Measurements from ENCODE around the gene STX3.
"Not testable (repeated sequence)": the region's sequence is repeated elsewhere in the genome, so short reads cannot be mapped to it uniquely, and the experiment has no call there.

The STX3 gene

DNA sequence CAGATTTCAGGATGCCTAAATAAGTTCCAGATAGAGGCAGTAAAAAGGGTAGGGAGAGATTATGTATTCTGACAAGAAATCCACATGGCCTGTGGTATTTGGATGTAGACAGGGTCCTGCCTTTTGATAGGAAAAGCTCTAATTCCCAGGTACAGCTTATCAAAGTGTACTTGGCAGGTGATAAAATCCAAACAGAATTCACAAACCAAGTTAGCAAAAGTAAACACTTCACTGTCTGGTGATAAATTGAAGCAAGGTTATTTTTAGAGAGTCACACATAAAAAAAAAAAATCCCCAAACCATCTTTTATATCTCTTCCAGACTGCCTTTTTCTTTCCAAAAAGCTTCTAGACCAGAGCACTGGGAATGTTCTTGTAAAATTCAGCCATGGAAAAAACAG, 84.4 kb downstream of the STX3 start:
- no peaks in the 10 kb centered on the region for H3K27me3 ChIP-seq (ENCODE audit: control insufficient read depth in 1 of 2, insufficient read depth in 2 of 2, low read length in 2 of 2)
- H3K27ac ChIP-seq (ENCODE audit: low read length) = no peak overlapping the region
- H3K4me1 ChIP-seq (ENCODE audit: control insufficient read depth, insufficient read depth, low read length) = no peaks in the 10 kb centered on the region
- no peaks in the 10 kb centered on the region for H3K9me3 ChIP-seq (ENCODE audit: control insufficient read depth in 2 of 2, low read length in 2 of 2)
- H3K4me3 ChIP-seq (ENCODE audit: low read length in 2 of 2) = no peak overlapping the region
- H3K36me3 ChIP-seq (ENCODE audit: control insufficient read depth in 2 of 2, insufficient read depth in 2 of 2, low read length in 2 of 2) = no peaks in the 10 kb centered on the region
- H3K9ac ChIP-seq (ENCODE audit: low read length in 2 of 2) = no peak overlapping the region

DNA sequence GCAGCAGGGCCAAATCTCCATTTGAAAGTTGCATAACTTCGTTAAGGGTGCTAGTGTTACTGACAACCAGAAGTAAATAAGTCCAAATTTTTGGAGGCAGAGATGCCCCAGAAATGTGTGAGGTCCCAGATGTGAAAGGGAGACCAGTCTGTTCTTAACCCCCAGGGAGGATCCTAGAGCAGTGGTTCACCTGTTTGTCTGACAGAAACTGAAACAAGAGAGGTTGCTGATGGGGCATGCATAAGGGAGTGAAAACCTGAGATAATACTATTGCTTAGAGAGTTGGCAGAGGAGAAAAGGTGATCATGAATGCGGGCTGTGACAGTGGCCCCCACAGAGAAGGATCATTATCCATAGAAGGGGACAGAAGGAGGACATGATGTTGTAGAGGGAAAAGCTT, 86.3 kb downstream of the STX3 start:
- Histone ChIP-seq H3K36me3 (ENCODE audit: control insufficient read depth in 2 of 2, insufficient read depth in 2 of 2, low read length in 2 of 2) (no peaks in the 10 kb centered on the region), H3K4me3 (ENCODE audit: low read length in 2 of 2) (no peak overlapping the region), H3K27ac (ENCODE audit: low read length) (no peak overlapping the region), H3K4me1 (ENCODE audit: control insufficient read depth, insufficient read depth, low read length) (no peaks in the 10 kb centered on the region), H3K9ac (ENCODE audit: low read length in 2 of 2) (no peak overlapping the region), H3K27me3 (ENCODE audit: control insufficient read depth in 1 of 2, insufficient read depth in 2 of 2, low read length in 2 of 2) (no peaks in the 10 kb centered on the region), H3K9me3 (ENCODE audit: control insufficient read depth in 2 of 2, low read length in 2 of 2) (no peaks in the 10 kb centered on the region)

DNA sequence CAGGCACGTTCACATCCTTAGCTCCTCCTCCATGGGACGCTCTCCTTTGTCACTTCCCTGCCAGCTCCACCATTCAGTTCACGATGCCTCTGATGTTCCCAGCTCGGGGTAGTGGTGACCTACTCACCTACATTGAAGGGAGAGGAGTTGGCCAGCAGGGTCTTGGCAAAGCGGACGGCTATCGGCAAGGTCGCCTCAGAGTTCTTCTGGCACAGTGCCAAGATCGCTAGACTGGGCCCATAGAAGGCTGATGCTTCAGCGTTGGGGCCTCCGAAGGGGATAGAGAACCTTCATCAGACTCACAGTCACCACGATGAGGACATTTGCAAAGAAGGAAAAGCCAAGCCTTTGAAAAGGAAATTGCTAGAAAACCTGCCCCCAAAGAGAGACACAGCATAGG, 87.1 kb downstream of the STX3 start:
- Histone ChIP-seq H3K4me3 (ENCODE audit: low read length in 2 of 2) (no peak overlapping the region), H3K4me1 (ENCODE audit: control insufficient read depth, insufficient read depth, low read length) (no peaks in the 10 kb centered on the region)

DNA sequence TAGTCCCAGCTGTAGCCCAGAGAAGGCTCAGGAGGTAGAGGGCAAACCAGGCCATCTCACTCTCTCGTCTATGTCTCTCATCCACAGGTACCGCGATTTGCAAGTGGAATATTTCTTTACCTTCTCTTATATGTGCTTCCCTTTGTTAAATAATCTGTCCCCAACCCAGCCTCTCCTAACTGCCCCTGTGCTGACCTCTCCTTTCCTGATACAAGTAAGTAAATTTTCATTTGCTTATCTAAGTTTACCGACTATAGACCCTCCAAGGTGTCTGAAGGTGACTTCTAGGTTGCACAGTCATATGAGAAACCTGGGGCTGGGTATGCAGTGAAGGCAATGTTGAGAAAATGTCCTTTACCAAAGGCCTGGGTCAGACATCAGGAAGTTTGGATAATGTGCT, 90.2 kb downstream of the STX3 start, which contains the start of gene CBLIF:
Gene CBLIF (minus strand): TSS at position 101 of the 400 bp plus-strand sequence. CDS start 46 bp downstream, at position 55.
- H3K27ac ChIP-seq (ENCODE audit: low read length) = no peak within 1 kb of the TSS
- H3K27me3 ChIP-seq (ENCODE audit: control insufficient read depth in 1 of 2, insufficient read depth in 2 of 2, low read length in 2 of 2) = no peaks in the 10 kb centered on the region
- H3K9me3 ChIP-seq (ENCODE audit: control insufficient read depth in 2 of 2, low read length in 2 of 2) = no peaks in the 10 kb centered on the region

More for the DNA sequence above, 87.1 kb downstream of the STX3 start:
- H3K9me3 ChIP-seq (ENCODE audit: control insufficient read depth in 2 of 2, low read length in 2 of 2) = no peaks in the 10 kb centered on the region
- no peak overlapping the region for H3K27ac ChIP-seq (ENCODE audit: low read length)
- H3K27me3 ChIP-seq (ENCODE audit: control insufficient read depth in 1 of 2, insufficient read depth in 2 of 2, low read length in 2 of 2) = no peaks in the 10 kb centered on the region
- no peaks in the 10 kb centered on the region for H3K36me3 ChIP-seq (ENCODE audit: control insufficient read depth in 2 of 2, insufficient read depth in 2 of 2, low read length in 2 of 2)
- H3K9ac ChIP-seq (ENCODE audit: low read length in 2 of 2) = no peak overlapping the region

DNA sequence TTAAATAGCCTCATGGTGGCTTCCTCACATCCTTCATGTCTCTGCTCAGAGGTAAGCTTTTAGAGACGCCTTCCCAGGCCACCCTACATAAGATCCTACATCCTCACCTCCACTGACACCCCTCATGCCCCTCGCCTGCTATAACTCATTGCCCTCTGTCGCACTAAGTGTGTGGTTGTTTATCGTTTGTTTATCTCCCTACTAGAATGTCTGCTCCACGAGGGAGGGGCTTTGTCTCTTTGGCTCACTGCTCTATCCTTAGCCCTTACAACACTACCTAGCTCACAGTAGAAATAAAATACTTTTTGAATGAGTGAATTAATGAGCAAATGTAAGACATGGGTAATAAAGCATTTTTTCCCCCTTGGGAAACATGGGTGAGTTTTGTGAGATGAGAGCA, 91.4 kb downstream of the STX3 start:
- Histone ChIP-seq H3K4me3 (ENCODE audit: low read length in 2 of 2) (no peak overlapping the region), H3K27ac (ENCODE audit: low read length) (no peak overlapping the region), H3K4me1 (ENCODE audit: control insufficient read depth, insufficient read depth, low read length) (no peaks in the 10 kb centered on the region), H3K27me3 (ENCODE audit: control insufficient read depth in 1 of 2, insufficient read depth in 2 of 2, low read length in 2 of 2) (no peaks in the 10 kb centered on the region), H3K9me3 (ENCODE audit: control insufficient read depth in 2 of 2, low read length in 2 of 2) (no peaks in the 10 kb centered on the region), H3K36me3 (ENCODE audit: control insufficient read depth in 2 of 2, insufficient read depth in 2 of 2, low read length in 2 of 2) (no peaks in the 10 kb centered on the region), H3K9ac (ENCODE audit: low read length in 2 of 2) (no peak overlapping the region)

More for the DNA sequence above, 90.2 kb downstream of the STX3 start, which contains the start of gene CBLIF:
- Histone ChIP-seq H3K36me3 (ENCODE audit: control insufficient read depth in 2 of 2, insufficient read depth in 2 of 2, low read length in 2 of 2) (no peaks in the 10 kb centered on the region), H3K4me1 (ENCODE audit: control insufficient read depth, insufficient read depth, low read length) (no peaks in the 10 kb centered on the region), H3K4me3 (ENCODE audit: low read length in 2 of 2) (no peak within 1 kb of the TSS), H3K9ac (ENCODE audit: low read length in 2 of 2) (no peak within 1 kb of the TSS)

DNA sequence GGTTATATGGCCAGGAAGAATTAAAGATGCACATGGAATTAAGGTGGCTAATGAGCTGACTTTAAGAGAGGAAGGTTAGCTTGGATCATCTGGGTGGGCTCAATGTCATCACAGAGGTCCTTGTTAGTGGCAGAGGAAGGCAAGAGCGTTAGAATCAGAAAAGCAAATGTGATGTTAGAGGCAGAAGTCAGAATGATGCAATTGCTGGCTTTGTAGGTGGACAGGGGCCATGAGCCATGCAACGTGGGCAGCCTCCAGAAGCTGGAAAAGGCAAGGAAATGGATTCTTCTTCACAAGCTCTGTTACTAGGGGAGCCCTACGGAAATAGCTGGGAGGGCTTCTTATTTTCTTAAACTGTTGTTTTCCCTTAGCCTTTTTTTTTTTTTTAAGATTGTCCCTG, 92.5 kb downstream of the STX3 start:
- H3K9ac ChIP-seq (ENCODE audit: low read length in 2 of 2) = no peak overlapping the region

DNA sequence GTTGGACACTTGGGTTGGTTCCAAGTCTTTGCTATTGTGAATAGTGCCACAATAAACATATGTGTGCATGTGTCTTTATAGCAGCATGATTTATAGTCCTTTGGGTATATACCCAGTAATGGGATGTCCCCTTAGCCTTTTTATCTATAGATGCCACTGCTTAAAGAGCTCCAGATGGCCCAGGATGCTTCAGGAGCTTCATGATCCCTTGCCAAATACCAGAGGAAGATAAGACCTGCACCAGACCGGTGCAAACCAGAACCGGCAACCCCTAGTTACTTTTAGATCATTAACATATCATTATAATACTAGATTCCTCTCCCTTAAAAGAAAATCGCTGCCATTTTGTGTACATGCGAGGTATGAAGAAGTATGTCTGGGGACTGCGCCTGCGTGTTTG, 93.3 kb downstream of the STX3 start:
- not testable (repeated sequence) for H3K9me3 ChIP-seq (ENCODE audit: control insufficient read depth in 2 of 2, low read length in 2 of 2); H3K27me3 ChIP-seq (ENCODE audit: control insufficient read depth in 1 of 2, insufficient read depth in 2 of 2, low read length in 2 of 2); H3K9ac ChIP-seq (ENCODE audit: low read length in 2 of 2); H3K4me3 ChIP-seq (ENCODE audit: low read length in 2 of 2); H3K27ac ChIP-seq (ENCODE audit: low read length); H3K4me1 ChIP-seq (ENCODE audit: control insufficient read depth, insufficient read depth, low read length); H3K36me3 ChIP-seq (ENCODE audit: control insufficient read depth in 2 of 2, insufficient read depth in 2 of 2, low read length in 2 of 2)

More for the DNA sequence above, 92.5 kb downstream of the STX3 start:
- Histone ChIP-seq H3K36me3 (ENCODE audit: control insufficient read depth in 2 of 2, insufficient read depth in 2 of 2, low read length in 2 of 2) (no peaks in the 10 kb centered on the region), H3K4me3 (ENCODE audit: low read length in 2 of 2) (no peak overlapping the region), H3K27me3 (ENCODE audit: control insufficient read depth in 1 of 2, insufficient read depth in 2 of 2, low read length in 2 of 2) (no peaks in the 10 kb centered on the region), H3K9me3 (ENCODE audit: control insufficient read depth in 2 of 2, low read length in 2 of 2) (no peaks in the 10 kb centered on the region), H3K27ac (ENCODE audit: low read length) (no peak overlapping the region), H3K4me1 (ENCODE audit: control insufficient read depth, insufficient read depth, low read length) (no peaks in the 10 kb centered on the region)

DNA sequence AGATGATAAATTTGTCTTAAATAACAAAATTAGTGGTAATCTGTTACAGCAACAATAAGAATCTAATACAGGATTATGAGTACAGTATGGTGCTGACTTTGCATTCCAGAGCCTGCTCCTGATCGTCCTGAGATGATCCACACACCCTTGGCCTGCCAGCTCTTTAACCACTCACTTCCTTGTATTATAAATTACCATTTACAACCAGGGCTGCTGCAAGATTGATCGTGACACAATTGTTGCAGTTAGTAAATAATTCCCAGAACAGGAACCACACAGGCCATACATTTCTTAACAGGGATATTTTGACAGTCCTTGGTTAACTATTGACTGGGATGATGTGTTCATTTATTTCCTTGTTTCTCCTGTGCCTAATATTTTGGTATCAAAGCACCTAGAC, 94.0 kb downstream of the STX3 start:
- no peaks in the 10 kb centered on the region for H3K9me3 ChIP-seq (ENCODE audit: control insufficient read depth in 2 of 2, low read length in 2 of 2)
- H3K4me1 ChIP-seq (ENCODE audit: control insufficient read depth, insufficient read depth, low read length) = no peaks in the 10 kb centered on the region
- H3K36me3 ChIP-seq (ENCODE audit: control insufficient read depth in 2 of 2, insufficient read depth in 2 of 2, low read length in 2 of 2) = no peaks in the 10 kb centered on the region
- H3K4me3 ChIP-seq (ENCODE audit: low read length in 2 of 2) = no peak overlapping the region
- no peak overlapping the region for H3K27ac ChIP-seq (ENCODE audit: low read length)
- H3K9ac ChIP-seq (ENCODE audit: low read length in 2 of 2) = no peak overlapping the region
- no peaks in the 10 kb centered on the region for H3K27me3 ChIP-seq (ENCODE audit: control insufficient read depth in 1 of 2, insufficient read depth in 2 of 2, low read length in 2 of 2)

DNA sequence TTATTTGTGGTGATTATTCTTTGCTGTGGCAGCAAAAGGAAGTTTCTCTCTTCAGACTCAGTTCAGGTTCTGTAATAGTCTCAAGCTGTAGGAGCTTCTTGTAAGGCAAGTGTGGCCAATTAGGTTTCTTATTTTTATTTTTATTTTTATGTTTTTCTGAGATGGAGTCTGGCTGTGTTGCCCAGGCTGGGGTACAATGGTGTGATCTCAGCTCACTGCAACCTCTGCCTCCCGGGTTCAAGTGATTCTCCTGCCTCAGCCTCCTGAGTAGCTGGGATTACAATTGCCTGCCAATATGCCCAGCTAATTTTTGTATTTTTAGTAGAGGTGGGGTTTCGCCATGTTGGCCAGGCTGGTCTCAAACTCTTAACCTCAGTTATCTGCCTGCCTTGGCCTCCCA, 94.4 kb downstream of the STX3 start:
- not testable (repeated sequence) for H3K4me1 ChIP-seq (ENCODE audit: control insufficient read depth, insufficient read depth, low read length); H3K27me3 ChIP-seq (ENCODE audit: control insufficient read depth in 1 of 2, insufficient read depth in 2 of 2, low read length in 2 of 2); H3K4me3 ChIP-seq (ENCODE audit: low read length in 2 of 2); H3K9ac ChIP-seq (ENCODE audit: low read length in 2 of 2); H3K27ac ChIP-seq (ENCODE audit: low read length); H3K9me3 ChIP-seq (ENCODE audit: control insufficient read depth in 2 of 2, low read length in 2 of 2); H3K36me3 ChIP-seq (ENCODE audit: control insufficient read depth in 2 of 2, insufficient read depth in 2 of 2, low read length in 2 of 2)

DNA sequence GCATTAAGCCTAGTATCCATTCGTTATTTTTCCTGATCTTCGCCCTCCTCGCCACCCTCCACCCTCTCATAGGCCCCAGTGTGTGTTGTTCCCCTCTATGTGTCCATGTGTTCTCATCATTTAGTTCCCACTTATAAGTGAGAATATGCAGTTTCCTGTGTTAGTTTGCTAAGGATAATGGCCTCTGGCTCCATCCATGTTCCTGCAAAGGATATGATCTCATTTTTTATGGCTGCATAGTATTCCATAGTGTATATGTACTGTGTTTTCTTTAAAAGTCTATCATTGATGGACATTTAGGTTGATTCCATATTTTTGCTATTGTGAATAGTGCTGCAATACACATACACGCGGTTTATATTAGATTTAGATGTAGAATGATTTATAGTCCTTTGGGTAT, 96.2 kb downstream of the STX3 start:
- H3K9ac ChIP-seq (ENCODE audit: low read length in 2 of 2); H3K9me3 ChIP-seq (ENCODE audit: control insufficient read depth in 2 of 2, low read length in 2 of 2); H3K4me1 ChIP-seq (ENCODE audit: control insufficient read depth, insufficient read depth, low read length); H3K27me3 ChIP-seq (ENCODE audit: control insufficient read depth in 1 of 2, insufficient read depth in 2 of 2, low read length in 2 of 2); H3K27ac ChIP-seq (ENCODE audit: low read length); H3K36me3 ChIP-seq (ENCODE audit: control insufficient read depth in 2 of 2, insufficient read depth in 2 of 2, low read length in 2 of 2); H3K4me3 ChIP-seq (ENCODE audit: low read length in 2 of 2): not testable (repeated sequence)

DNA sequence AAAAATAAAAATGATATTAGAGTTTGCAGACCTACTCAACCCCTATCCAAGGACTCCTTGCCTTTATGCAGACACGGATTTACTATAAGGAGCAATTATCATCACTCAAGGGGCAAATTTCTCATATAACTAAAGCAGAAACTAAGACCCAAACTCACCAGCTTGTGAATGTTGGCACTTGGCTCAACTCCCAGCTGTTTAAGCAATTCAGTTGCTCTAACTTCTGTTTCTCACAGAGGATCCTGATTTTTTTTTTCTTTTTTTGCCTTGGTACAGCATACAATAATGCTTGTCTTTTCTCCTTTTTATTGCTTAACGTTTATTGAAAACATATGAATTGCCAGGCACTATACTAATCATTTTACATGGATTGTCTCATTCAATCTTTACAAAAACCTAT, 99.7 kb downstream of the STX3 start:
- H3K9me3 ChIP-seq (ENCODE audit: control insufficient read depth in 2 of 2, low read length in 2 of 2) = no peaks in the 10 kb centered on the region
- no peak overlapping the region for H3K4me3 ChIP-seq (ENCODE audit: low read length in 2 of 2)

More for the DNA sequence above, 99.7 kb downstream of the STX3 start:
- no peaks in the 10 kb centered on the region for H3K27me3 ChIP-seq (ENCODE audit: control insufficient read depth in 1 of 2, insufficient read depth in 2 of 2, low read length in 2 of 2)
- H3K27ac ChIP-seq (ENCODE audit: low read length) = no peak overlapping the region
- H3K9ac ChIP-seq (ENCODE audit: low read length in 2 of 2) = no peak overlapping the region
- H3K36me3 ChIP-seq (ENCODE audit: control insufficient read depth in 2 of 2, insufficient read depth in 2 of 2, low read length in 2 of 2) = no peaks in the 10 kb centered on the region
- H3K4me1 ChIP-seq (ENCODE audit: control insufficient read depth, insufficient read depth, low read length) = no peaks in the 10 kb centered on the region
